SK-N-SH treated with all-trans-retinoic acid at 6 μM for 48 hours (cell line): Measurements from ENCODE around the gene RERE.

ENCODE experiments used
- ARNTL ChIP-seq: fragments of 450-650 bp; formaldehyde crosslinking; IDR thresholded peaks from 2 replicates; pipeline ENCODE4 v1.5.0; 2020; ENCODE audit warnings: low read depth, mild to moderate bottlenecking, moderate library complexity, borderline replicate concordance
- ESRRG ChIP-seq: fragments of 250-450 bp; sonication (Bioruptor Pico); IDR thresholded peaks from 2 replicates; pipeline ENCODE4 v1.6.1; 2021; ENCODE audit warnings: mild to moderate bottlenecking
- PPARA ChIP-seq: fragments of 250-450 bp; sonication (Bioruptor Pico); IDR thresholded peaks from 2 replicates; pipeline ENCODE4 v1.5.0; 2020; ENCODE audit warnings: mild to moderate bottlenecking, borderline replicate concordance
- RARB ChIP-seq: fragments of 250-450 bp; sonication (Bioruptor Pico); IDR thresholded peaks from 2 replicates; pipeline ENCODE4 v1.8.0; 2021; ENCODE audit warnings: mild to moderate bottlenecking, moderate library complexity
- SNAI2 ChIP-seq: fragments of 250-450 bp; sonication (Bioruptor Pico); IDR thresholded peaks from 2 replicates; pipeline ENCODE4 v1.5.0; 2020; ENCODE audit warnings: mild to moderate bottlenecking, moderate library complexity
- ZFP3 ChIP-seq: fragments of 250-450 bp; sonication (Bioruptor Pico); IDR thresholded peaks from 2 replicates; pipeline ENCODE4 v1.5.0; 2020; ENCODE audit warnings: mild to moderate bottlenecking, moderate library complexity
- ZFP30 ChIP-seq: fragments of 450-650 bp; formaldehyde crosslinking; IDR thresholded peaks from 2 replicates; pipeline ENCODE4 v1.5.0; 2022; ENCODE audit warnings: mild to moderate bottlenecking, moderate library complexity
- ZNF565 ChIP-seq: fragments of 450-650 bp; formaldehyde crosslinking; conservative IDR thresholded peaks from 2 replicates; pipeline ENCODE4 v1.5.0; 2020; ENCODE audit warnings: low read depth, mild to moderate bottlenecking, moderate library complexity
- ZNF70 ChIP-seq: fragments of 450-650 bp; formaldehyde crosslinking; IDR thresholded peaks from 2 replicates; pipeline ENCODE4 v1.5.0; 2020; ENCODE audit warnings: mild to moderate bottlenecking, moderate library complexity
- TF ChIP-seq, protein P1 (sequence below): fragments of 250-450 bp; sonication (Bioruptor Pico); IDR thresholded peaks from 2 replicates; pipeline ENCODE4 v1.5.1; 2020; ENCODE audit warnings: low read depth, mild to moderate bottlenecking, moderate library complexity
- TF ChIP-seq, protein P2 (sequence below): fragments of 250-450 bp; sonication (Bioruptor Pico); IDR thresholded peaks from 2 replicates; pipeline ENCODE4 v1.8.0; 2020; ENCODE audit warnings: mild to moderate bottlenecking, moderate library complexity, borderline replicate concordance
- TF ChIP-seq, protein P3 (sequence below): fragments of 250-450 bp; sonication (Bioruptor Pico); IDR thresholded peaks from 2 replicates; pipeline ENCODE4 v1.5.1; 2021; ENCODE audit warnings: mild to moderate bottlenecking, moderate library complexity
- TF ChIP-seq, protein P4 (sequence below): fragments of 250-450 bp; sonication (Bioruptor Pico); IDR thresholded peaks from 2 replicates; pipeline ENCODE4 v1.5.0; 2020; ENCODE audit warnings: mild to moderate bottlenecking, moderate library complexity

DNA sequence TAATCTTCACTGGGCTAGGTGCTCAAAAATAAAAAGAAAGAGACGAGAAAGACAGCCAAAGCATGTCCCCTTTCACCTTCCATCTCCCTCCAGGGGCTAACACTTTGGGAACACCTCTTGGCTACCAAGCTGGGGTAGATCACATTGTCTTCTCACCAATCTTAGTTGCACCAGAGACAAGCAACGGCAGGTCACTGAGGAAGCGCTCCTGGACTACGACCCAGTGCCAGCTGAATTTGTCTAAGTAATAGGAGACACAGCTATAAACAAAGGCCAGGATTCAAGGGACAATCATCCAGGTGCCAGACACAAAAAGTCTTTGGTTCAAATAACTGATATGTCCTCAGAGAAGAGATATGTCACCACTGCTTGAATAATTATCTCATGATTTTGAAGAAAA is 399.1 kb downstream of the RERE start:
- TF ChIP-seq PPARA (CRISPR knock-in tag) (no peak), SNAI2 (CRISPR knock-in tag) (no peak), ZFP3 (CRISPR knock-in tag) (no peak), RARB (no peak), ARNTL (CRISPR knock-in tag) (no peak), ZNF565 (CRISPR knock-in tag) (no peak), ZNF70 (CRISPR knock-in tag) (no peak), ZFP30 (CRISPR knock-in tag) (no peak), ESRRG (CRISPR knock-in tag) (no peak)
- TF ChIP-seq, protein P1, sequence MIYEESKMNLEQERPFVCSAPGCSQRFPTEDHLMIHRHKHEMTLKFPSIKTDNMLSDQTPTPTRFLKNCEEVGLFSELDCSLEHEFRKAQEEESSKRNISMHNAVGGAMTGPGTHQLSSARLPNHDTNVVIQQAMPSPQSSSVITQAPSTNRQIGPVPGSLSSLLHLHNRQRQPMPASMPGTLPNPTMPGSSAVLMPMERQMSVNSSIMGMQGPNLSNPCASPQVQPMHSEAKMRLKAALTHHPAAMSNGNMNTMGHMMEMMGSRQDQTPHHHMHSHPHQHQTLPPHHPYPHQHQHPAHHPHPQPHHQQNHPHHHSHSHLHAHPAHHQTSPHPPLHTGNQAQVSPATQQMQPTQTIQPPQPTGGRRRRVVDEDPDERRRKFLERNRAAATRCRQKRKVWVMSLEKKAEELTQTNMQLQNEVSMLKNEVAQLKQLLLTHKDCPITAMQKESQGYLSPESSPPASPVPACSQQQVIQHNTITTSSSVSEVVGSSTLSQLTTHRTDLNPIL (CRISPR knock-in tag), result no peak
- TF ChIP-seq, protein P2, sequence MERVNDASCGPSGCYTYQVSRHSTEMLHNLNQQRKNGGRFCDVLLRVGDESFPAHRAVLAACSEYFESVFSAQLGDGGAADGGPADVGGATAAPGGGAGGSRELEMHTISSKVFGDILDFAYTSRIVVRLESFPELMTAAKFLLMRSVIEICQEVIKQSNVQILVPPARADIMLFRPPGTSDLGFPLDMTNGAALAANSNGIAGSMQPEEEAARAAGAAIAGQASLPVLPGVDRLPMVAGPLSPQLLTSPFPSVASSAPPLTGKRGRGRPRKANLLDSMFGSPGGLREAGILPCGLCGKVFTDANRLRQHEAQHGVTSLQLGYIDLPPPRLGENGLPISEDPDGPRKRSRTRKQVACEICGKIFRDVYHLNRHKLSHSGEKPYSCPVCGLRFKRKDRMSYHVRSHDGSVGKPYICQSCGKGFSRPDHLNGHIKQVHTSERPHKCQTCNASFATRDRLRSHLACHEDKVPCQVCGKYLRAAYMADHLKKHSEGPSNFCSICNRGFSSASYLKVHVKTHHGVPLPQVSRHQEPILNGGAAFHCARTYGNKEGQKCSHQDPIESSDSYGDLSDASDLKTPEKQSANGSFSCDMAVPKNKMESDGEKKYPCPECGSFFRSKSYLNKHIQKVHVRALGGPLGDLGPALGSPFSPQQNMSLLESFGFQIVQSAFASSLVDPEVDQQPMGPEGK (CRISPR knock-in tag), result no peak
- TF ChIP-seq, protein P3, sequence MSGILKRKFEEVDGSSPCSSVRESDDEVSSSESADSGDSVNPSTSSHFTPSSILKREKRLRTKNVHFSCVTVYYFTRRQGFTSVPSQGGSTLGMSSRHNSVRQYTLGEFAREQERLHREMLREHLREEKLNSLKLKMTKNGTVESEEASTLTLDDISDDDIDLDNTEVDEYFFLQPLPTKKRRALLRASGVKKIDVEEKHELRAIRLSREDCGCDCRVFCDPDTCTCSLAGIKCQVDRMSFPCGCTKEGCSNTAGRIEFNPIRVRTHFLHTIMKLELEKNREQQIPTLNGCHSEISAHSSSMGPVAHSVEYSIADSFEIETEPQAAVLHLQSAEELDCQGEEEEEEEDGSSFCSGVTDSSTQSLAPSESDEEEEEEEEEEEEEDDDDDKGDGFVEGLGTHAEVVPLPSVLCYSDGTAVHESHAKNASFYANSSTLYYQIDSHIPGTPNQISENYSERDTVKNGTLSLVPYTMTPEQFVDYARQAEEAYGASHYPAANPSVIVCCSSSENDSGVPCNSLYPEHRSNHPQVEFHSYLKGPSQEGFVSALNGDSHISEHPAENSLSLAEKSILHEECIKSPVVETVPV (CRISPR knock-in tag), result no peak
- TF ChIP-seq, protein P4, sequence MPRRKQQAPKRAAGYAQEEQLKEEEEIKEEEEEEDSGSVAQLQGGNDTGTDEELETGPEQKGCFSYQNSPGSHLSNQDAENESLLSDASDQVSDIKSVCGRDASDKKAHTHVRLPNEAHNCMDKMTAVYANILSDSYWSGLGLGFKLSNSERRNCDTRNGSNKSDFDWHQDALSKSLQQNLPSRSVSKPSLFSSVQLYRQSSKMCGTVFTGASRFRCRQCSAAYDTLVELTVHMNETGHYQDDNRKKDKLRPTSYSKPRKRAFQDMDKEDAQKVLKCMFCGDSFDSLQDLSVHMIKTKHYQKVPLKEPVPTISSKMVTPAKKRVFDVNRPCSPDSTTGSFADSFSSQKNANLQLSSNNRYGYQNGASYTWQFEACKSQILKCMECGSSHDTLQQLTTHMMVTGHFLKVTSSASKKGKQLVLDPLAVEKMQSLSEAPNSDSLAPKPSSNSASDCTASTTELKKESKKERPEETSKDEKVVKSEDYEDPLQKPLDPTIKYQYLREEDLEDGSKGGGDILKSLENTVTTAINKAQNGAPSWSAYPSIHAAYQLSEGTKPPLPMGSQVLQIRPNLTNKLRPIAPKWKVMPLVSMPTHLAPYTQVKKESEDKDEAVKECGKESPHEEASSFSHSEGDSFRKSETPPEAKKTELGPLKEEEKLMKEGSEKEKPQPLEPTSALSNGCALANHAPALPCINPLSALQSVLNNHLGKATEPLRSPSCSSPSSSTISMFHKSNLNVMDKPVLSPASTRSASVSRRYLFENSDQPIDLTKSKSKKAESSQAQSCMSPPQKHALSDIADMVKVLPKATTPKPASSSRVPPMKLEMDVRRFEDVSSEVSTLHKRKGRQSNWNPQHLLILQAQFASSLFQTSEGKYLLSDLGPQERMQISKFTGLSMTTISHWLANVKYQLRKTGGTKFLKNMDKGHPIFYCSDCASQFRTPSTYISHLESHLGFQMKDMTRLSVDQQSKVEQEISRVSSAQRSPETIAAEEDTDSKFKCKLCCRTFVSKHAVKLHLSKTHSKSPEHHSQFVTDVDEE, result no peak
